ENCODE results near the gene CREB5. TPM values are rescaled to one million over a fixed set of nuclear protein-coding genes. Genes with fewer than 3 reads are reported as not detected.

Gene CREB5
- total and polyA plus RNA-seq, 2 of the 13 experiments (the other 11 are each of a cell fraction or from before 2014, with no cell fraction given), result 0.38 to 0.71 TPM

GRCh38 chr7:28547115-28547514 is 134.8 kb downstream of the CREB5 start:
- Histone ChIP-seq H3K9ac (ENCODE audit: insufficient read depth, low read depth, low read length) (no peak overlapping the region), H2AFZ (ENCODE audit: low read length) (no peak overlapping the region), H3K36me3 (replicated peaks in 1 of 2; ENCODE audit: control insufficient read depth in 1 of 2, insufficient read depth in 2 of 2, low read length in 2 of 2) (no peaks in the 10 kb centered on the region), H3K27me3 (ENCODE audit: control insufficient read depth in 1 of 2, insufficient read depth in 2 of 2, low read length in 2 of 2) (peaks cover 1 to 12% of the 10 kb centered on the region in 2 experiments; a peak in 2 of 5 replicates), H3K27ac (ENCODE audit: extremely low read length, insufficient read depth, low read length) (no peak overlapping the region), H3K4me3 (replicated peaks in 1 of 3; ENCODE audit: insufficient read depth in 1 of 3, low read depth in 2 of 3, low read length in 3 of 3) (no peak overlapping the region), H4K20me1 (ENCODE audit: insufficient read depth, low read length) (no peaks in the 10 kb centered on the region), H3K9me3 (ENCODE audit: low read length) (no peaks in the 10 kb centered on the region), H3K79me2 (ENCODE audit: insufficient read depth, low read length) (no peaks in the 10 kb centered on the region), H3K4me1 (ENCODE audit: insufficient read depth, low read length) (no peaks in the 10 kb centered on the region), H3K4me2 (ENCODE audit: low read depth, low read length) (no peak overlapping the region)
- DNase-seq (ENCODE audit: low spot score) (no peak), ATAC-seq (no peak), FAIRE-seq (no peak)
- ChIA-PET CTCF (ENCODE audit: low intra/inter-chr PET ratio, low total read pairs) (no interaction called here), POLR2A (no interaction called here)
- intact Hi-C loops (cut with micrococcal nuclease; ENCODE audit: unreplicated experiment), result no loop called here
- in situ Hi-C loops (cut with HindIII; ENCODE audit: extremely low pct_ligation_motif_present, low pct_unique_long_range_greater_than_20kb), result no loop called here
- 36% methylated on average over 3 of the region's 3 CpGs for WGBS (ENCODE audit: low lambda C conversion rate)
- no peak for TF ChIP-seq PCBP1 (IDR thresholded peaks at IDR 0.05; ENCODE audit: borderline replicate concordance, low read depth, low read length)
- BruUV-seq (replicated peaks), result no TSS peak

GRCh38 chr7:28548416-28548815 is 136.1 kb downstream of the CREB5 start:
- Histone ChIP-seq H3K4me1 (ENCODE audit: insufficient read depth, low read length) (no peaks in the 10 kb centered on the region), H2AFZ (ENCODE audit: low read length) (no peak overlapping the region), H3K4me3 (replicated peaks in 1 of 3; ENCODE audit: insufficient read depth in 1 of 3, low read depth in 2 of 3, low read length in 3 of 3) (no peak overlapping the region), H3K27ac (ENCODE audit: extremely low read length, insufficient read depth, low read length) (no peak overlapping the region), H3K9me3 (ENCODE audit: low read length) (no peaks in the 10 kb centered on the region), H3K27me3 (ENCODE audit: control insufficient read depth in 1 of 2, insufficient read depth in 2 of 2, low read length in 2 of 2) (peaks cover 1 to 12% of the 10 kb centered on the region in 2 experiments; a peak in 2 of 5 replicates), H4K20me1 (ENCODE audit: insufficient read depth, low read length) (no peaks in the 10 kb centered on the region), H3K4me2 (ENCODE audit: low read depth, low read length) (no peak overlapping the region), H3K9ac (ENCODE audit: insufficient read depth, low read depth, low read length) (no peak overlapping the region), H3K36me3 (replicated peaks in 1 of 2; ENCODE audit: control insufficient read depth in 1 of 2, insufficient read depth in 2 of 2, low read length in 2 of 2) (no peaks in the 10 kb centered on the region), H3K79me2 (ENCODE audit: insufficient read depth, low read length) (no peaks in the 10 kb centered on the region)
- in situ Hi-C loops (cut with HindIII; ENCODE audit: extremely low pct_ligation_motif_present, low pct_unique_long_range_greater_than_20kb) (no loop called here), intact Hi-C loops (cut with micrococcal nuclease; ENCODE audit: unreplicated experiment) (no loop called here)
- POLR2A ChIA-PET, result no interaction called here
- TF ChIP-seq MTF2 (CRISPR knock-in tag; IDR thresholded peaks at IDR 0.05; ENCODE audit: borderline replicate concordance), result no peak
- TF ChIP-seq NONO (IDR thresholded peaks at IDR 0.05), result no peak
- TF ChIP-seq NONO (CRISPR knock-in tag; conservative IDR thresholded peaks at IDR 0.05), result no peak
- no peak for TF ChIP-seq MTA1 (CRISPR knock-in tag; IDR thresholded peaks at IDR 0.05; ENCODE audit: borderline replicate concordance)
- TF ChIP-seq ATF6 (CRISPR knock-in tag; conservative IDR thresholded peaks at IDR 0.05), result no peak
- no peak for TF ChIP-seq SP1 (IDR thresholded peaks at IDR 0.05)
- TF ChIP-seq SP1 (CRISPR knock-in tag; IDR thresholded peaks at IDR 0.05), result no peak
- TF ChIP-seq ZMYM4 (CRISPR knock-in tag; IDR thresholded peaks at IDR 0.05), result no peak
- TF ChIP-seq ARID3A (IDR thresholded peaks at IDR 0.05; ENCODE audit: low read depth, low read length), result no peak
- no peak for TF ChIP-seq PRDM4 (CRISPR knock-in tag; IDR thresholded peaks at IDR 0.05; ENCODE audit: borderline replicate concordance)
- no peak for TF ChIP-seq SSRP1 (CRISPR knock-in tag; IDR thresholded peaks at IDR 0.05)
- no TSS peak for BruUV-seq (replicated peaks)
- no peak for DNase-seq (ENCODE audit: low spot score)
- ATAC-seq, result no peak
- CTCF ChIA-PET (ENCODE audit: low intra/inter-chr PET ratio, low total read pairs), result no interaction called here
- WGBS (ENCODE audit: low lambda C conversion rate), result 4% methylated on average over 5 of the region's 5 CpGs
- no peak for FAIRE-seq
